CD4-positive, alpha-beta T cell (primary cell): Measurements from ENCODE around the gene GPR35. TPM values are rescaled to one million over a fixed set of nuclear protein-coding genes. Genes with fewer than 3 reads are reported as not detected.

ENCODE experiments used
- ATAC-seq: fragments of 200-7000 bp; cut with Tn5 transposase; one replicate; pipeline ENCODE4 v1.10.0; 2022; ENCODE audit warnings: mild to moderate bottlenecking; ENCODE audit not compliant: poor library complexity
- CTCF ChIA-PET: fragments of 350-600 bp; sonication (Branson Sonifier 250); formaldehyde crosslinking; loops from one replicate; lab custom pipeline; 2021; ENCODE audit warnings: antibody characterized with exemption, inconsistent platforms; lab: Charles Lee
- POLR2A ChIA-PET: fragments of 350-600 bp; sonication (Branson Sonifier 250); formaldehyde crosslinking; loops from one replicate; lab custom pipeline; 2021; ENCODE audit warnings: antibody characterized with exemption, inconsistent platforms; lab: Charles Lee
- DNase-seq, 14 experiments: peaks; one replicate each; pipeline ENCODE4 v3.0.0-alpha.2; 2013 to 2020; ENCODE audit warnings: mixed read lengths in 2 of 14
- H3K27ac ChIP-seq, 2 donors: one replicate each; pipeline versions ENCODE4 v1.5.1 to v1.7.0; 2013; ENCODE audit warnings: low read length in 2 of 2, low read depth in 1 of 2, mild to moderate bottlenecking in 1 of 2
- H3K27me3 ChIP-seq, 2 experiments: 1 replicate in 1 of 2; 2 replicates in 1 of 2; pipeline versions ENCODE4 v1.6.1 to v1.7.0; 2013; ENCODE audit warnings: low read length in 2 of 2, control low read depth in 1 of 2, mild to moderate bottlenecking in 1 of 2, moderate library complexity in 1 of 2; ENCODE audit not compliant: insufficient read depth in 2 of 2, control insufficient read depth in 1 of 2
- H3K36me3 ChIP-seq: one replicate; pipeline ENCODE4 v1.6.1; 2013; ENCODE audit warnings: low read length, control low read depth; ENCODE audit not compliant: insufficient read depth
- H3K4me1 ChIP-seq: one replicate; pipeline ENCODE4 v1.6.1; 2013; ENCODE audit warnings: low read length, control low read depth; ENCODE audit not compliant: insufficient read depth
- H3K4me3 ChIP-seq: one replicate; pipeline ENCODE4 v1.5.1; 2013; ENCODE audit warnings: mild to moderate bottlenecking, low read length, moderate library complexity
- H3K9me3 ChIP-seq, 2 experiments: 1 replicate in 1 of 2; 2 replicates in 1 of 2; pipeline versions ENCODE4 v1.6.1 to v1.7.0; 2013; ENCODE audit warnings: low read length in 2 of 2, mild to moderate bottlenecking in 2 of 2, control low read depth in 1 of 2, moderate library complexity in 1 of 2; ENCODE audit not compliant: control insufficient read depth in 1 of 2, insufficient read depth in 1 of 2
- H3K27ac Mint-ChIP-seq: one replicate; pipeline ENCODE4 v1.8.0; 2020; ENCODE audit warnings: mixed read lengths
- H3K27me3 Mint-ChIP-seq: one replicate; pipeline ENCODE4 v1.8.0; 2021; ENCODE audit warnings: mixed read lengths
- H3K36me3 Mint-ChIP-seq: one replicate; pipeline ENCODE4 v1.8.0; 2021; ENCODE audit warnings: low read depth, mixed read lengths
- H3K4me1 Mint-ChIP-seq: one replicate; pipeline ENCODE4 v1.8.0; 2021; ENCODE audit warnings: low read depth, mixed read lengths
- H3K4me3 Mint-ChIP-seq: one replicate; pipeline ENCODE4 v1.8.0; 2020; ENCODE audit warnings: mild to moderate bottlenecking, mixed read lengths
- H3K9me3 Mint-ChIP-seq: one replicate; pipeline ENCODE4 v1.8.0; 2020; ENCODE audit warnings: mixed read lengths
- intact Hi-C, 2 experiments: fragments of 100-400 bp; cut with DNase I in 1 of 2; cut with micrococcal nuclease in 1 of 2; formaldehyde crosslinking; loops; one replicate each; pipeline versions ENCODE4 v1.15.1 to v1.9.0; 2023 to 2025; cut with DNase I, micrococcal nuclease
- total RNA-seq, 174 experiments: library from RNA in 2 of 174; stranded (reverse) in 2 of 174; gene quantifications; one replicate each; pipeline ENCODE4 v1.2.3 and lab custom pipeline; 2021 to 2026
- TF ChIP-seq, protein P1 (sequence below): fragments of 200-600 bp; IDR thresholded peaks from one replicate; pipeline ENCODE4 v1.8.0; 2022; ENCODE audit warnings: antibody characterized with exemption, mild to moderate bottlenecking

GPR35 gene
- total RNA-seq, 2 experiments from 2014 or later, result 7.1 to 7.2 TPM

DNA sequence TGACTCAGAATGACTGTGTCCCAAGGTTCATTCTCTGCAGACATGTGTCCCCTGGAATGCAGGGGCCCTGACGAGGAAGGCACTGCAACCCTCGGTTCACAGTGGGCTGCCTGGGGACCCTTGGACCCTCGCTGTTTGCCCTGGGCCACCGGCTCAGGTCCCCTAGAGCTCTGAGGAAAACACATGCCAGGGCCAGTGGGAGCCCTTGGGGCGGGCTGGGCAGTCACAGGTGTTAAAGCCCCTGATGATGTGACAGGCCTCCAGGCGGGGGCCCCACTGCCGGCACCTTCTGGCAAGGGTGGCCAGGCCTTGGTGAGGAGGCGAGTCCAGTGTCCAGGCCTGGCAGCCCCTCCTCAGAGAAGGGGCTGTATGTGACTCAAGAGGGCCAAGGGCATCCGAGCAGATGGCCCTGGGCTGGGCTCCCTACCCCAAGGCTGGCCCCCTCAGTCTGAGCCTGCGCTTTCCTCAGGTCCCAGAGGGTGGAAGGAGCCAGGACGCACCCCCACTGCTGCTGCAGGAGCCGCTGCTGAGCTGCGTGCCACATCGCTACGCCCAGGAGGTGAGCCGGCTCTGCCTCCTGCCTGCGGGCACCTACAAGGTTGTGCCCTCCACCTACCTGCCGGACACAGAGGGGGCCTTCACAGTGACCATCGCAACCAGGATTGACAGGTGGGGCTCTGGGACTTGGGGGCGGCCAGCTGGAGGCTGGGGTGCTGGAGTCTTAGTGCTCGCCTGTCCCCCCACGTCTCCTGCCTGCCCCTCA is 27.7 kb upstream of the GPR35 start:
- H3K4me3 Mint-ChIP-seq, result no peak overlapping the region
- Histone ChIP-seq H3K4me3 (no peak overlapping the region), H3K27ac (no peak overlapping the region), H3K27me3 (no peaks in the 10 kb centered on the region), H3K9me3 (no peaks in the 10 kb centered on the region), H3K36me3 (peaks cover 67% of the 10 kb centered on the region), H3K4me1 (peaks cover 6% of the 10 kb centered on the region)
- H3K36me3 Mint-ChIP-seq, result peaks cover 21% of the 10 kb centered on the region
- CTCF ChIA-PET, result no interaction called here
- no peaks in the 10 kb centered on the region for H3K27me3 Mint-ChIP-seq
- DNase-seq, result peak in 1 of 14 experiments; percentile 25
- ATAC-seq, result no peak
- TF ChIP-seq, protein P1, sequence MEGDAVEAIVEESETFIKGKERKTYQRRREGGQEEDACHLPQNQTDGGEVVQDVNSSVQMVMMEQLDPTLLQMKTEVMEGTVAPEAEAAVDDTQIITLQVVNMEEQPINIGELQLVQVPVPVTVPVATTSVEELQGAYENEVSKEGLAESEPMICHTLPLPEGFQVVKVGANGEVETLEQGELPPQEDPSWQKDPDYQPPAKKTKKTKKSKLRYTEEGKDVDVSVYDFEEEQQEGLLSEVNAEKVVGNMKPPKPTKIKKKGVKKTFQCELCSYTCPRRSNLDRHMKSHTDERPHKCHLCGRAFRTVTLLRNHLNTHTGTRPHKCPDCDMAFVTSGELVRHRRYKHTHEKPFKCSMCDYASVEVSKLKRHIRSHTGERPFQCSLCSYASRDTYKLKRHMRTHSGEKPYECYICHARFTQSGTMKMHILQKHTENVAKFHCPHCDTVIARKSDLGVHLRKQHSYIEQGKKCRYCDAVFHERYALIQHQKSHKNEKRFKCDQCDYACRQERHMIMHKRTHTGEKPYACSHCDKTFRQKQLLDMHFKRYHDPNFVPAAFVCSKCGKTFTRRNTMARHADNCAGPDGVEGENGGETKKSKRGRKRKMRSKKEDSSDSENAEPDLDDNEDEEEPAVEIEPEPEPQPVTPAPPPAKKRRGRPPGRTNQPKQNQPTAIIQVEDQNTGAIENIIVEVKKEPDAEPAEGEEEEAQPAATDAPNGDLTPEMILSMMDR, result no peak
- H3K27ac Mint-ChIP-seq, result no peak overlapping the region
- no peaks in the 10 kb centered on the region for H3K9me3 Mint-ChIP-seq
- intact Hi-C loops, result no loop called here
- H3K4me1 Mint-ChIP-seq, result no peaks in the 10 kb centered on the region
- POLR2A ChIA-PET, result no interaction called here

DNA sequence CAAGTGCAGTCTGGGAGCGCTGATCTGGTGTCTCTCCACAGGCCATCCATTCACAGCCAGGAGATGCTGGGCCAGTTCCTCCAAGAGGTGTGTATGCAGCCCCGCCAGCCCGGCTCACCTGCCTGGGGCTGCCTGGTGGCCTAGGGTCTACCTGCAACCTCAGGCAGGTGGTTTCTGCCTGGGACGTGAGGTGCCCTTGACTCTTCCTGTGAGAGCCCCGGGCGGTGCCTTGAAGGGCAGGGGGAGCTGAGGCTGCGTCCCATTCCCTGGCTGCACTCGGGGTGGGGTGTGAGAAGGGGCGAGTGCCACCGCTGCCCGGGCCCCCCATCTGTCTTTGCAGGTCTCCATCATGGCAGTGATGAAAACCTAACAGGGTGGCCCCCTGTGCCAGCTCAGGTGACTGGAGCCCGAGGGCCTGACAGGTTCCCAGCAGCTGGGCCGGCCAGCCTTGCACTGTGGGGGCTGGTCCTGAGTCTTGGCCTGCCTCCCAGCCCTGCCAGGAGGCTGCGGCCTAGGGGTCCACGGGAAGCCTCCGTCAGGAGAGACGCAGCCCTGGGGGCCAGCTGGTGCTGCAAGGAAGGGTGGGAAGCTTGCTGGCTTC is 26.9 kb upstream of the GPR35 start:
- Histone ChIP-seq H3K9me3 (no peaks in the 10 kb centered on the region), H3K36me3 (peaks cover 60% of the 10 kb centered on the region), H3K27ac (no peak overlapping the region), H3K4me1 (peaks cover 6% of the 10 kb centered on the region), H3K27me3 (no peaks in the 10 kb centered on the region), H3K4me3 (no peak overlapping the region)
- TF ChIP-seq, protein P1, result no peak
- H3K36me3 Mint-ChIP-seq, result peaks cover 18% of the 10 kb centered on the region
- H3K4me1 Mint-ChIP-seq, result no peaks in the 10 kb centered on the region
- DNase-seq (no peak), ATAC-seq (no peak)
- ChIA-PET POLR2A (interaction anchor here (1.1 kb wide), 1 partner anchor 12 kb away, joined by 3 read pairs; the partner anchor contains the start of gene CAPN10), CTCF (no interaction called here)
- H3K27me3 Mint-ChIP-seq, result no peaks in the 10 kb centered on the region
- no peak overlapping the region for H3K27ac Mint-ChIP-seq
- H3K4me3 Mint-ChIP-seq, result no peak overlapping the region
- H3K9me3 Mint-ChIP-seq, result no peaks in the 10 kb centered on the region
- intact Hi-C loops, result no loop called here

DNA sequence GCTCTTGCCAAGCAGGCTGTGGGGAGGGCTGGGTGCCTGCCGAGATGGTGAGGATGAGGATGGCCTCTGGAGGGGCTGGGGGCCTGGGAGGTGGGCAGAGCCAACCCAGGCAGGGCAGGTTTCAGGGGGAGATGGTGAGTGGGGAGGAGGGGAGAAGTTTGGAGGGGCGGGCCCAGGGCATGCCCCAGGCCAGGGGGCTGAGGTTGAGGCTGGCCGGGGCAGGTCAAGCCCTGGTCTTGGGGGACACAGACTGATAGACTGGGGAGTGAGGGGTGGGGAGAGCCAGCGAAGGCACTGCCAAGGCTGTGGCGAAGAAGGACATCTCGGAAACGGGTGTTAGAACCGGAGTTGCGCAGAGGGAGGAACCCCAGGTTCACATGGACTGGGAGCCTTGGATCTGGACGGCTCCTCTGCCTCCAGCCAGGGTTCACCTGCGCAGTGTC is 26.1 kb upstream of the GPR35 start:
- ChIA-PET POLR2A (interaction anchor here (1.1 kb wide), 1 partner anchor 12 kb away, joined by 3 read pairs; the partner anchor contains the start of gene CAPN10), CTCF (no interaction called here)
- Mint-ChIP-seq H3K27ac (no peak overlapping the region), H3K9me3 (no peaks in the 10 kb centered on the region), H3K4me3 (no peak overlapping the region), H3K4me1 (no peaks in the 10 kb centered on the region), H3K36me3 (peaks cover 18% of the 10 kb centered on the region), H3K27me3 (no peaks in the 10 kb centered on the region)
- intact Hi-C loops, result no loop called here
- Histone ChIP-seq H3K9me3 (no peaks in the 10 kb centered on the region), H3K27ac (no peak overlapping the region), H3K4me3 (no peak overlapping the region), H3K36me3 (peaks cover 53% of the 10 kb centered on the region), H3K27me3 (no peaks in the 10 kb centered on the region), H3K4me1 (peaks cover 6% of the 10 kb centered on the region)
- peak in 1 of 14 experiments; percentile 20 for DNase-seq
- ATAC-seq, result no peak
- TF ChIP-seq, protein P1, result no peak
